ENCODE results near the gene IQSEC3.

The IQSEC3 gene

GRCh38 chr12:108594-108993 is 42.0 kb downstream of the IQSEC3 start:
- H3K4me3 Mint-ChIP-seq, result no peak overlapping the region
- H3K4me1 Mint-ChIP-seq (ENCODE audit: low read depth), result peaks cover 19% of the 10 kb centered on the region

GRCh38 chr12:109446-109845 is 42.9 kb downstream of the IQSEC3 start:
- Mint-ChIP-seq H3K4me3 (no peak overlapping the region), H3K4me1 (ENCODE audit: low read depth) (peaks cover 15% of the 10 kb centered on the region), H3K36me3 (no peaks in the 10 kb centered on the region), H3K27me3 (no peaks in the 10 kb centered on the region), H3K27ac (no peak overlapping the region), H3K9me3 (ENCODE audit: low read depth) (no peaks in the 10 kb centered on the region)

More at GRCh38 chr12:108594-108993, 42.0 kb downstream of the IQSEC3 start:
- Mint-ChIP-seq H3K9me3 (ENCODE audit: low read depth) (no peaks in the 10 kb centered on the region), H3K27me3 (no peaks in the 10 kb centered on the region), H3K36me3 (no peaks in the 10 kb centered on the region), H3K27ac (no peak overlapping the region)

GRCh38 chr12:109872-110271 is 43.3 kb downstream of the IQSEC3 start:
- H3K4me1 Mint-ChIP-seq (ENCODE audit: low read depth), result peaks cover 15% of the 10 kb centered on the region
- no peak overlapping the region for H3K27ac Mint-ChIP-seq
- no peaks in the 10 kb centered on the region for H3K9me3 Mint-ChIP-seq (ENCODE audit: low read depth)
- no peak overlapping the region for H3K4me3 Mint-ChIP-seq
- no peaks in the 10 kb centered on the region for H3K36me3 Mint-ChIP-seq
- H3K27me3 Mint-ChIP-seq, result no peaks in the 10 kb centered on the region

- Mint-ChIP-seq H3K27me3 (peaks cover 5% of the 10 kb centered on the region), H3K4me3 (no peak overlapping the region), H3K27ac (no peak overlapping the region), H3K9me3 (ENCODE audit: low read depth) (no peaks in the 10 kb centered on the region), H3K4me1 (ENCODE audit: low read depth) (peaks cover 12% of the 10 kb centered on the region), H3K36me3 (no peaks in the 10 kb centered on the region)
Observed at GRCh38 chr12:111699-112493, 45.3 kb downstream of the IQSEC3 start.

- Mint-ChIP-seq H3K36me3 (no peaks in the 10 kb centered on the region), H3K27ac (no peak overlapping the region), H3K9me3 (ENCODE audit: low read depth) (no peaks in the 10 kb centered on the region), H3K4me1 (ENCODE audit: low read depth) (peaks cover 12% of the 10 kb centered on the region), H3K4me3 (no peak overlapping the region), H3K27me3 (peaks cover 8% of the 10 kb centered on the region)
Observed at GRCh38 chr12:113347-113746, 46.8 kb downstream of the IQSEC3 start.

- H3K4me1 Mint-ChIP-seq (ENCODE audit: low read depth), result peaks cover 6% of the 10 kb centered on the region
- H3K27ac Mint-ChIP-seq, result no peak overlapping the region
- H3K4me3 Mint-ChIP-seq, result no peak overlapping the region
- no peaks in the 10 kb centered on the region for H3K9me3 Mint-ChIP-seq (ENCODE audit: low read depth)
- peaks cover 8% of the 10 kb centered on the region for H3K27me3 Mint-ChIP-seq
- H3K36me3 Mint-ChIP-seq, result no peaks in the 10 kb centered on the region
Observed at GRCh38 chr12:114626-115211, 48.2 kb downstream of the IQSEC3 start.

- H3K27ac Mint-ChIP-seq, result no peak overlapping the region
- peaks cover 10% of the 10 kb centered on the region for H3K27me3 Mint-ChIP-seq
- H3K9me3 Mint-ChIP-seq (ENCODE audit: low read depth), result no peaks in the 10 kb centered on the region
- no peak overlapping the region for H3K4me3 Mint-ChIP-seq
- H3K36me3 Mint-ChIP-seq, result no peaks in the 10 kb centered on the region
- no peaks in the 10 kb centered on the region for H3K4me1 Mint-ChIP-seq (ENCODE audit: low read depth)
Observed at GRCh38 chr12:115518-115917, 49.0 kb downstream of the IQSEC3 start.

GRCh38 chr12:115960-116915 is 49.7 kb downstream of the IQSEC3 start:
- H3K9me3 Mint-ChIP-seq (ENCODE audit: low read depth), result no peaks in the 10 kb centered on the region
- no peaks in the 10 kb centered on the region for H3K36me3 Mint-ChIP-seq
- H3K27me3 Mint-ChIP-seq, result peaks cover 10% of the 10 kb centered on the region
- no peak overlapping the region for H3K4me3 Mint-ChIP-seq
- H3K27ac Mint-ChIP-seq, result no peak overlapping the region
- no peaks in the 10 kb centered on the region for H3K4me1 Mint-ChIP-seq (ENCODE audit: low read depth)

- H3K27ac Mint-ChIP-seq, result no peak overlapping the region
- no peaks in the 10 kb centered on the region for H3K9me3 Mint-ChIP-seq (ENCODE audit: low read depth)
- no peaks in the 10 kb centered on the region for H3K4me1 Mint-ChIP-seq (ENCODE audit: low read depth)
- H3K36me3 Mint-ChIP-seq, result no peaks in the 10 kb centered on the region
- peaks cover 10% of the 10 kb centered on the region for H3K27me3 Mint-ChIP-seq
- H3K4me3 Mint-ChIP-seq, result no peak overlapping the region
Observed at GRCh38 chr12:117311-117710, 50.7 kb downstream of the IQSEC3 start.

- H3K4me1 Mint-ChIP-seq (ENCODE audit: low read depth), result no peaks in the 10 kb centered on the region
- H3K27me3 Mint-ChIP-seq, result peaks cover 10% of the 10 kb centered on the region
- no peak overlapping the region for H3K4me3 Mint-ChIP-seq
- H3K9me3 Mint-ChIP-seq (ENCODE audit: low read depth), result no peaks in the 10 kb centered on the region
- no peak overlapping the region for H3K27ac Mint-ChIP-seq
- no peaks in the 10 kb centered on the region for H3K36me3 Mint-ChIP-seq
Observed at GRCh38 chr12:117816-118345, 51.3 kb downstream of the IQSEC3 start.

- Mint-ChIP-seq H3K9me3 (ENCODE audit: low read depth) (no peaks in the 10 kb centered on the region), H3K27me3 (peaks cover 10% of the 10 kb centered on the region), H3K4me1 (ENCODE audit: low read depth) (no peaks in the 10 kb centered on the region), H3K4me3 (no peak overlapping the region), H3K27ac (no peak overlapping the region), H3K36me3 (no peaks in the 10 kb centered on the region)
Observed at GRCh38 chr12:118591-118990, 52.0 kb downstream of the IQSEC3 start.

GRCh38 chr12:120951-121350 is 54.4 kb downstream of the IQSEC3 start:
- Mint-ChIP-seq H3K27me3 (peaks cover 8% of the 10 kb centered on the region), H3K27ac (no peak overlapping the region), H3K4me1 (ENCODE audit: low read depth) (no peaks in the 10 kb centered on the region), H3K36me3 (no peaks in the 10 kb centered on the region), H3K9me3 (ENCODE audit: low read depth) (no peaks in the 10 kb centered on the region), H3K4me3 (no peak overlapping the region)

GRCh38 chr12:121647-122046 is 55.1 kb downstream of the IQSEC3 start:
- Mint-ChIP-seq H3K4me1 (ENCODE audit: low read depth) (no peaks in the 10 kb centered on the region), H3K27ac (no peak overlapping the region), H3K27me3 (peaks cover 5% of the 10 kb centered on the region), H3K36me3 (no peaks in the 10 kb centered on the region), H3K4me3 (no peak overlapping the region), H3K9me3 (ENCODE audit: low read depth) (no peaks in the 10 kb centered on the region)

GRCh38 chr12:125075-125474 is 58.5 kb downstream of the IQSEC3 start:
- H3K27me3 Mint-ChIP-seq, result no peaks in the 10 kb centered on the region
- H3K9me3 Mint-ChIP-seq (ENCODE audit: low read depth), result no peaks in the 10 kb centered on the region
- H3K27ac Mint-ChIP-seq, result no peak overlapping the region
- no peak overlapping the region for H3K4me3 Mint-ChIP-seq
- H3K4me1 Mint-ChIP-seq (ENCODE audit: low read depth), result no peaks in the 10 kb centered on the region
- H3K36me3 Mint-ChIP-seq, result no peaks in the 10 kb centered on the region

- H3K9me3 Mint-ChIP-seq (ENCODE audit: low read depth), result no peaks in the 10 kb centered on the region
- no peaks in the 10 kb centered on the region for H3K36me3 Mint-ChIP-seq
- no peak overlapping the region for H3K4me3 Mint-ChIP-seq
- H3K27ac Mint-ChIP-seq, result no peak overlapping the region
- no peaks in the 10 kb centered on the region for H3K4me1 Mint-ChIP-seq (ENCODE audit: low read depth)
- no peaks in the 10 kb centered on the region for H3K27me3 Mint-ChIP-seq
Observed at GRCh38 chr12:125566-125965, 59.0 kb downstream of the IQSEC3 start.

Data from activated naive CD8-positive, alpha-beta T cell (primary cell).